Stimulated activated CD8-positive, alpha-beta memory T cell treated with anti-CD3 and anti-CD28 coated beads, Interleukin-12 subunit alpha, Interleukin-12 subunit beta, amount 100 ng/mL, for 1 hour (primary cell): ENCODE results near the gene C8B.

Source experiments
- DNase-seq: peaks from one replicate; pipeline ENCODE4 v3.0.0-alpha.2; 2020; ENCODE audit warnings: low read depth

C8B gene

DNA sequence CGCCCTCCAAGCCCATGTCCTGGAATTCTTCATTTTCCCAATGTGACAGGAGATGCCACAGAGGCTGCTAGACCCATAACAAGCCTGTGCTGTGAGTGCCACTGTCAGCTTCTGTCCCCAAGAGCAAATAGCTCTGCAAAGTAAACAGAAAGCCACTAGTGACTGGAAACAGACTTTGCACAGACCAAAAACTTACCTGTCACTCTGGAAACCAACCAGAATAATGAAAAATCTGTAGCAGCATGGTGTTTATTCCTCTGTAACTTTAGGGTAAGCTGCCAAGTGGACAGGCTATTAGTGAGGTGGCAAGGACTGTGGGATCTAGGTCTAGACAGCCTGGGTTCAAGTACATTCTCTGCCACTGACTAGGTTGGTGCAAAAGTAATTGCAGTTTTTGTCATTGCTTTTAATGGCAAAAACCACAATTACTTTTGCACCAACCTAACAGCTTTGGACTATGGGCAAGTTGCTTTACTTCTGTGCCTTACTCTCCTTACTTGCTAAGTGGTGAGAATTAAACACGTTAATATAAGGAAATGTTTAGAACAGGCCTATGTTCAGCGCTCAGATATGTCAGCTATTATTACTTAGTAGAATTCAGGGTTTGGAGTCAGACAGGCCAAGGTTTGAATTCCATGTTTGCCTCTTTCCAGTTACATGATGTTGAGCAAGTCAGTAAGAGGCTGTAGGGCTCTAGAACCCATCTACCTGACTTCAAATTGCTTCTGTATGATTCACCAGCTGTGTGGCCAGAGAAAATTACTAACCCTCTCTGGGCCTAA, at the start of gene C8B:
C8B (minus strand) TSS at position 100 of the 782 bp plus-strand sequence; CDS start at position 33, 67 bp downstream.
- DNase-seq, result no peak

- DNase-seq, result no peak
These were observed 49.3 kb upstream of the C8B start for GRCh38 chr1:57015071-57015470.

DNA sequence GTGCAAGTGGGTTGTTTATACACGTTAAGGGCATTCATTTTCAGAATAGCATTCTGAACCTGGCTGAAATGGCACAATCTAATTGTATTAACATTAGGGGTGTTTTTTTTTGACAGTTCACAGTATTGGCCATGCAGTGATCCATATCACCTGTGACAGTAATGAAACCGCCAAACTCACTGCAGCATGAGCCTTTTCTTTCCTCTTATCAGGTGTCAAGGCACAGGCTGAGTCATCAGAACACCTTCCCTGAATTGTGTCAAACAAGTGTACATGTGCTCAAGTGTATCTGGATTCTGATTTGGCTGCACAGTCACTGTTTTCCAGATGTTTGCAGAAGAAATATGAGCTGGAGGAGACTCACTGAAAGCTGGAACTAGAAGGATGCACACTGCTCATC, 47.7 kb upstream of the C8B start:
- DNase-seq, result no peak

DNA sequence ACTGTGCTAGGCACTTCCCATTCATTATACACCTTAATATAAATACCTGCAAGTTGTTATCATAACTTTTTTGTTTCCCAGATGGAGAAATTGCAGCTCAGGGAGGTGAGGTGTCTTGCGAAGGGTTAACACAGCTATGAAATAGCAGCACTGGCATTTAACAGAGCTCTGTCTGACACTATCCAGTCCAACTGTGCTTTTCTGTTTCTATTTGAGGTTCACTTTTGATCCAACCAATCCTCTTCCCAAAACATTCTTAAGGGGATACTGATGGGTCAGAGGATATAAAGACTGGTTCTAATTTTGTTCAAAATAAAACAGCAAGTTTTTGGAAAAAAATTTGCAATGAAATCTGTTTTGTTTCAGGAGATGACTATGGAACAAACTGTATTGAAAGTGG, 46.5 kb upstream of the C8B start:
- DNase-seq, result no peak

GRCh38 chr1:57010511-57010910, 44.7 kb upstream of the C8B start:
- DNase-seq, result no peak

DNA sequence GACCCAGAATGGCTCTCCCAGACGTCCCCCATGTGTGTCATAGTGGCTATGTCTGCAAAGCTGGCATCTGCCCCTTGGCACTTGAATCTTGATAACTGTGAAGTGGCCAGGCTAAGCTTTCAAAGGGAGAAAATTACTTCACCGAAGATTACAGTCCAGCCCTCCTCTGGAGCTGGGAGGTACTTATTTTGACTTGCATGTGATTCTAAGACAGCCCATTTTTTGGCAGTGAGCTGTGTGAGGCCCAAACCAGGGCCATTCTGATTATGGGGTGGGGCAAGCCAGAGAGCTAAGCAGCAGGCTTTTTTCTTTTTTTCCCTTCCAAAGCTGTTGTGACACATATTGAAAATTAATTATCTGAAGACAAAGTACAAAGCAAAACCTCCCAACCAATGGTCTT, 42.1 kb upstream of the C8B start:
- no peak for DNase-seq

- DNase-seq, result no peak
These were observed 41.7 kb upstream of the C8B start for GRCh38 chr1:57007472-57007871.

GRCh38 chr1:57003398-57004139, 37.8 kb upstream of the C8B start:
- DNase-seq, result no peak

- no peak for DNase-seq
These were observed 29.7 kb upstream of the C8B start for GRCh38 chr1:56995414-56996100.

GRCh38 chr1:56993475-56993874, 27.7 kb upstream of the C8B start:
- DNase-seq, result no peak

- no peak for DNase-seq
These were observed 26.7 kb upstream of the C8B start for GRCh38 chr1:56992318-56993125.

DNA sequence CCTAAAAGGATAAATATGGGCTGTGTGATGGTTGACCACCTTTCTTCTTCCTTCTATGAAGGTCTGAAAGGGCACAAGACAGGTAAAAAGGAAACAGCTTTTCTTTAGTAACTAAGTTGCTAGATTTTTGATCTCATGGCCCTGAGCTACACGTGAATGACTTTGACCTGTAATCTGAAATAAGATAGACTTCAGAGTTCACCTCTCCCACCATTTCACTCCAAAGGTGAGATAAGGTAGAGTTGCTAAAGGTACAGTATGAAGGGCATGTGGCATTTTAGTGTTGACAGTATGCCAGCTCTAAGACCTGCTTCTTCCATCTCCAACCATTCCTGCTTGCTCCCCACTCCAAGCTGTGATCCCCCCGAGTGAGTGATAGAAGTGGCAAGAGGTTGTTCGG, 25.8 kb upstream of the C8B start:
- DNase-seq, result no peak

DNA sequence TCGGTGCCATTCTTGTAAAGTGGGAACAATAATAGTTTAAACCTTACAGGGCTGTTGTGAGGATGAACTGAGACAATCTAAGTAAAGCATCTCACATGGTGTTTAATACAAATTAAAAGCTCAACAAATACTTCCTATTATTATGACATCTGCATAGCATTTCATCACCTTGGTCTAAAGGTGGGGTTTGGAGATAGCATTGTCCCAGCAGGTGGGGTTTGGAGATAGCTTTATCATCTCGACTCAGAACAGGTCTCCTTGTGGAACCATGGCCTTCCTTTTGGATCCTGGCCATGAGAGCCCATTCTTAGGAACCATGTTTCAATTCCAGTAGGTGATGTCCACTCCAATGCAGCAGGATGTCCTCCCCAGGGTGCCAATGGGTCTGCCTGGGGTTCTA, 20.6 kb upstream of the C8B start:
- no peak for DNase-seq

- DNase-seq, result no peak
These were observed 20.0 kb upstream of the C8B start for GRCh38 chr1:56985857-56986256.

DNA sequence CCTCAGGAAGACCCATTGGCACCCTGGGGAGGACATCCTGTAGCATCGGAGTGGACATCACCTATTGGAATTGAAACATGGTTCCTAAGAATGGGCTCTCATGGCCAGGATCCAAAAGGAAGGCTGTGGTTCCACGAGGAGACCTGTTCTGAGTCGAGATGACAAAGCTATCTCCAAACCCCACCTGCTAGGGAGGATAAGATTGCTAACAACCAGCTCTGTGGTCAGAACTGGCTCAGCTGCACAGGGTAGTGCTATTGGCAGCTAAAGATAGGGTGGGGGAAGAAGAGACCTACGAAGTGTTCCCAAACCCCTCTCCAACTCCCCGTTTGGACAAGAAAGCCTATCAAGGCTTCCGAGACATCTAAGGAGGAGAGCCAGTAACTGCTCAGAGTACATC, 17.7 kb upstream of the C8B start:
- DNase-seq, result no peak

- no peak for DNase-seq
These were observed 14.4 kb upstream of the C8B start for GRCh38 chr1:56979986-56980755.

- no peak for DNase-seq
These were observed 13.0 kb upstream of the C8B start for GRCh38 chr1:56978819-56979218.

GRCh38 chr1:56977910-56978309, 12.1 kb upstream of the C8B start:
- DNase-seq, result no peak

GRCh38 chr1:56975446-56975845, 9.6 kb upstream of the C8B start:
- no peak for DNase-seq

GRCh38 chr1:56973923-56974742, 8.3 kb upstream of the C8B start:
- DNase-seq, result no peak

DNA sequence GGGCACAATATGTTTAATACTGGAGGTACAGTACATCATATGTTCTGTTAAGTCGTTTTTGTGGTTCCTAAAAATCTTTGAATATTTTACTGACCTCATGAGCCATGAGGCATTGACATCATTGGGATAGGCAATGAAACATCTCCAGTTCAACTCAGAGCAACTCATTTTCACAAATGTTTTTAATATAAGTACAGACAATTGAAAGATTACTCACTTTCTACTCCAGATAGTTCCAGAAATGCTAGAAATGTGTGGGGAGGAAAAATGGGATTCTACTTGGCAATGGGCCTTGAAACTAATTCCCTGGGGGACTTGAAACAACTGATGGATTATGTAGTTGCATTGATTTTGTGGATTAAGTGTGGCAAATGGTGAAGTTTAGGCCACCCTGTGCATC, 7.2 kb upstream of the C8B start:
- no peak for DNase-seq
